HG02870 (cell line): ENCODE measurements around the gene ABO.
"Not testable (repeated sequence)": the region's sequence is repeated elsewhere in the genome, so short reads cannot be mapped to it uniquely, and the experiment has no call there.

Experiments
- ATAC-seq: cut with Tn5 transposase; IDR thresholded peaks from one replicate; pipeline ENCODE4 v1.9.1; 2021; ENCODE audit warnings: mild to moderate bottlenecking, moderate library complexity; ENCODE audit not compliant: unreplicated experiment

Gene ABO

DNA sequence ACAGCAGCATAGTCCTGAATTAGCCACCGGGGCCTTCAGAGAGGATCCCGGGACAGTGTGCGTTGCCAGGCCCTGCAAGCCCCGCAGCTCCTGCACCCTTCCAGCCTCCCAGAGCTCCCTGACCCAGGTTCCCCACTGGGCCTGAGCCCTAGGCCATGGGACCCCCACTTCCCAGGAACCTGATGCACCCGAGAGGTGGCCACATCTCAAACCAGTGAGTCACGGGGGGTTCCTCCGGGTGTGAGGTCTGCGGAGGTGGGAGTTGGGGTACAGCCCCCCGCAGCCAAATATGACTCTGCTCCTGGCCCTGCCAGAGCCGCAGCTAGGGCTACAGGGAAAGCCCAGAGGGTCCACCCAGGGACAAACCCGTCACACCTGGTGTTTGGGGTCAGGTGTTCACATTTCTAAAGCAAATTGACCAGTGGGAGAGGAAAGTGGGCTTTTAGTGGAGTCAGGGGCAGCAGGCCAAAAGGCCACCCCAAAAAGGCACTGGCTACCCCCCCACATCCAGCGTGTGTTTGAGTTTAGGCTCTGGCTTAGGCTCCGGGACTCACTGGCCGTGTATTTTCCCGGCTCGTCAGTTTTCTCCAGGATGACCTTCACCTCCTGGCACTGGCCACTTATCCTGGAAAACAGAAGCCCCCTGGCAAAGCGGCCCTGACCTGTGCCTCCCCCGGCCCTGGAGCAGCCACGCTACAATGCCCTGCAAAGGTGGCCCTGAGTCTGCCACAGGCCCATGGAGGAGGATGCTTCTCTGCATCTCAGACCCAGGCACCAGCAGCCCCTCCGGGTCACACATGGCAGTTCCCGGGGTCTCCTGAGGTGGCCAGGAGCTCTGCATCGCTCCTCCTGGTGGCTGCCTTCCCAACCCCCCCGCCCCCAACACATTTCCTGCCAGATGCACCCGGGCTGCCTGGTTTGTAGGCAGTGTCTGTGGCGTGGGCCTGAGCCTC is 48.5 kb downstream of the ABO start:
- no peak for ATAC-seq

- ATAC-seq: no peak
These were observed 49.6 kb downstream of the ABO start for GRCh38 chr9:133225171-133226011.

GRCh38 chr9:133224762-133225161 is 50.2 kb downstream of the ABO start:
- ATAC-seq: no peak

DNA sequence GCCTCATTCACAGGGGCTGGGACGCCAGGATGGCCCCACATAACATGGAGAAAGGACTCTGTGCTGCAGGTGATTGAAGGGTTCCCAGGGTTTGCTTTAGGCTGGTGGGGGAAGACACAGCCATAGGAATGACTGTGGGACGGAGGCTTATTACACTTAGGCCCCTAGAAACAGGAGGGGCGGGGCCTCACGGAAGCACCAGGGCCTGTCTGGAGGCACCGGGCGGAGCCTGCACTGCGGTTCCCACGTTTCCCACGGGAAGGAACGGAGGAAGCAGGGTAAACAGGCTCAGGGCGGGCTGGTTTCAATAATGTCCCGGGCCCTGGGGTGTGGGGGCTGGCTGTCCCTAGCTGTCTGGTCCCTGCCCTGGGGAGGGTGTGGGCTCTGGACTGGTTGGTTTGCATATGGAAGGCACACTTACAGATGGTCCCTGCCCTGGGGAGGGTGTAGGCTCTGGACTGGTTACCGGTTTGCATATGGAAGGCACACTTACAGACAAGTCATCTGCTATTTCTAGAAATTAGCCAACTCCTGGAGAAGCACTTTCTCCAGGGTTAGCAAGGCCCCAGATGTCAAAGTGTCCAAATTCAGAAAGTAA is 51.7 kb downstream of the ABO start:
- not testable (repeated sequence) for ATAC-seq

GRCh38 chr9:133221994-133222393 is 53.0 kb downstream of the ABO start:
- not testable (repeated sequence) for ATAC-seq

DNA sequence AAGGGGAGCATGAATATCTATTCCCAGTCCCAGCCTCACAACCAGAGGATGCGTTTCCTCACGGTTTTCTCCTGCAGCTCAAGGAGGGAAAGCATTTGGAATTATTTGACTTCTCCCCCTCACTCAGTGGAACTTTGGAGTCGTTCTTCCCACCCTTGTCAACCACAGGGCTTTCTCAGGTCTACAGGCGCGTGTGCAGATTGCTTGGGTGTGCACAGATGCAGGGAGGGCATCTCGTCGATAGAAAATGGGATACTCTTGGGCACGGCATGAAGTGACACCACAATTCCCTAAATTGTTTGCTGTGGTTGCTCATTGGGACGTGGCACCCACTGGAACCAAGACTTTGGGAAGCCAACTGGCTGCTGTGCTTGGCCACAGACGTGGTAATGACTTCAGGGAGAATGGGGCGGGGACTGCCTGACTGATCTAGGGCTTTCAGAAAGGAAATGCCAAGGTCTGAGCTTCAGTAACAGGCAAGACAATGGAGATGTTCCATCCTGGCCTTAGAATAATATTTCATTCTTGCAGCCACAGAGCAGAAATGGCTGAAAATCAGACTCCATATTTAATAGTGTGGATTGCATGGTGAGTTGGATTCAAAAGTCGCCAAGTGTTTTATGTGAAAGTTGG is 53.7 kb downstream of the ABO start:
- ATAC-seq: no peak

- not testable (repeated sequence) for ATAC-seq
These were observed 56.7 kb downstream of the ABO start for GRCh38 chr9:133218049-133218975.

- ATAC-seq: not testable (repeated sequence)
These were observed 57.5 kb downstream of the ABO start for GRCh38 chr9:133217333-133217988.

DNA sequence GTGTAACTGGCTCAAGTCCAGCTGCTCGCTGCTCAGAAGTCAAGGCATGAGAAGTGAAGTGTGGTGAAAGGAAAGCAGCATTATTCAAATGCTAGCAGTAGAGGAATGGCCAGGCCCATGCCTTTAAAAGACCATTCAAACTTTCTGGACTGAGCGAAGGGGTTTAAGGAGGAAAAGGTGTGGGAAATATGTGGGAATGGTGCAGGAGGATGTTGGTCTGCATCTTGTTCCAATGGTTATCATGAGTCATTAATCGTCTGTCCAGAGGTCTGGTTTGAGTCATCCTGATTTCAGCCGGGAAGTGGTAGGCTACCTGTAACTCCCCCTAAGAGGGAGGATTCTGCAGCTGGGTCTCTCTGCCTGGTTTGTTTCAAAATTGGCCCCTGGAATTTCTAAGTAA is 60.7 kb downstream of the ABO start:
- not testable (repeated sequence) for ATAC-seq

DNA sequence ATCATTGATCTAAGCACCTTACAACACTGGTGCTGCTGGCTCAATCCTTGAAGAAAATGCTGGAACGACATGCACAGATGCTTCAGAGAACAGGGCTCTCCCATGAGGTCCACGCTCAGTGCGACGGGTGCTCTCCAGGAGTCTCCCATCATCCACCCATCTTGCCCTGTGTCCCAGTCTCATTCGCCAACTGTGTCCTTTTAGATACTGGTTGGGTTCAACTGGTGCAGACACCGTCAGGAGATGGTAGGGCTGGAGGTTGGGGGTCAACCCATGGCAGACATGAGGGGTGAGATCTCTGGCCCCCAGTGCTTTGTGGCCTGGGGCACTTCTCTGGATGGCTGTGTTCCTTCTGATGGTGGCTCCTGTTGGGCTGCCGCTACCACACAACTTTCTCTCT is 64.4 kb downstream of the ABO start:
- ATAC-seq: no peak

DNA sequence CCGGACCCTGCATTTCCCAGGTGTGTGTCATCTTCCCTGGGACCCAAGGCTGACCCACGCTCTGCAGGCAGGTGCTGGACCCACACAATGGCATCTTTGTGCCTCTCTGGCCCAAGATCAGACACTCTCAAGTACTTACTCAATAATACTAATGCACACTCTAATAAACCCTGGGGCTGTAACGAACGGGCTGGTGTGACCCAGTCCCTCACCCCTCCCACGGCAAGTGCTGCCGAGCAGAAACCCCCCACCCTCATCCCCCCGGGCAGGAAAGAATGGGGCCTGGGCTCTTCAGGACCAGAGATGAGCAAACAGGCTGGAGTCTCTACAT is 64.8 kb downstream of the ABO start:
- ATAC-seq: no peak

- not testable (repeated sequence) for ATAC-seq
These were observed 65.4 kb downstream of the ABO start for GRCh38 chr9:133209327-133210201.

DNA sequence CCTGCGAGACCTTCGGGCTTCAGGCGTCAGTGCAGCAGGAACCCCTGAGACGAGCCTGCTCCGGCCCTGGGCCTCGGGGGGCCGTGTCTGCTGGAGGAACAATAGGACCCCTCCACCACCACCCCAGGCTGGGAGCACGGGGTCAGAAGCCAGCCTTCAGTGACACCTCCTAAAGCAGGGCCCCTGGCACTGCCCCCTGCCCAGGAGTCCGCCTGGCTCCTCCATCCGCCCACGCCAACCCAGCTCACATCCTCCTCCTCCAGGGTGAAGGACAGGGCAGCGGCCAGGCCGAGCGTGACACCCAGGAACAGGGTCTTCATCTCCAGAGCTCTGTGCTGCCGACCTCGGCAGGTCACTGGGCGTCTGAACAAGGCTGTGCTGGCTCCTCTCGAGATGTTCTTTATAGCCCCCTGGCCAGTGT is 66.1 kb downstream of the ABO start, which contains the start of gene OBP2B:
Gene OBP2B, minus strand, starts transcription at position 371 of the 421 bp plus-strand sequence. Its CDS starts 51 bp downstream, at position 320.
- not testable (repeated sequence) for ATAC-seq

DNA sequence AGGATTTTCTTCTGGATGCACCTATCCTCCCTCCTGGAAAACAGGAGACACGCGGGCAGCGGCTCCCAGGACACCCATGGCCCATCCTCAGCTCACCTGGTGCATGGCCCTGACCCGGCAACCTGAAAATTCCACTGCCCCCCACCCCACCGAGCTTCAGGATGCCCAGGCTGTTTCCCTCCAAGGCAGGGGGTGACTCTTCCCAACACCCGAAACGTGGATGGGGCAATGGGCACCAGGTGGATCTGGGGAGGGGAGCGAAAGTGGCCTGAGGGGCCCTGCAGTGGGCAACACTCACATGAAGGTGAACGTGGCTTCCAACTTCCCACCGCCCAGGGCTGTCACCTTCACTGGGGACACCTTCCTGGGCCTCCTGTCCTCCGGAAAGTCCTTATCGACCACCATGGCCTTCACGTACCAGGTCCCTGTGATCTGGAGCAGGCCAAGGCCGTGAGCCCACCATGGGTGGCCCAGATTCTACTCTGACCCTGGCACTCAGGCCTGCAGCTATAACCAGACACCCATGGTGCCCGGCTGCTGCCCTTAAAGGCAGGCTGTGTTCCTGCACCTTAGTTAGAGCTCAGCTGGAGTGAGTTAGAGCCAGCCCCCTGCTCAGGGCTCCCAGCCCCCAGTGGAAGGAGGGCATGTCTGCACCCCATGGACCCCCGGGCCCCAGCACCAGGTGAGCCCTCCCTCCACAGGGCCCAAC is 66.7 kb downstream of the ABO start:
- ATAC-seq: not testable (repeated sequence)

DNA sequence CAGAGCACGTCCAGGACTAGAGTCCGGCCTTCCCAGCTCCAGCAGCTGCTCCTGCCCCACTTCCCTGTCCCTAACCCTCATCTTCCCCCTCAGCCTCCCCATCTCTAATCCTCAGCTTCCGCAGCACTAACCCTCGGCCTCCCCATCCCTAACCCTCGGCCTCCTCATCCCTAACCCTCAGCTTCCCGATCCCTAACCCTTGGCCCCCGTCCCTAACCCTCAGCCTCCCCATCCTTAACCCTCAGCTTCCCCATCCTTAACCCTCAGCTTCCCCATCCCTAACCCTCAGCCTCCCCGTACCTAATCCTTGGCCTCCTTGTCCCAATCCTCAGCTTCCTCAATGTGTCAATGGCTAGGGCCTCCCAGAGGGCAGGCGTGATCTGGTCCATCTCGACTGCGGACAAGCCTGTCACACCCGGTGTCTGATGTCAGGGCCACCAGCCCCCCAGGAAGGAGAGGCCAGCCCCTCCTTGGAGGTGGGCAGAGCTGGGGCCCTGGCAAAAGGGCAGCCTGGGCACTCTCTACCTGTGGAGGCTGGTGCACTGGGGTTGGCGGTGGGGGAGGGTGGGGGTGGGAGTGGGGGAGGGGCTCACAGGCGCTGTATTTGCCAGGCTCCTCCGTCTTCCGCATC is 67.3 kb downstream of the ABO start:
- no peak for ATAC-seq

- ATAC-seq: no peak
These were observed 67.9 kb downstream of the ABO start for GRCh38 chr9:133207021-133207531.
